Left kidney (tissue), 2 donors: ENCODE measurements around the gene KDM4B. TPM values are rescaled to one million over a fixed set of nuclear protein-coding genes. Genes with fewer than 3 reads are reported as not detected.
"Not testable (repeated sequence)": the region's sequence is repeated elsewhere in the genome, so short reads cannot be mapped to it uniquely, and the experiment has no call there.

Source experiments
- DNase-seq: peaks from one replicate; pipeline ENCODE4 v3.0.0-alpha.2; 2013
- polyA plus RNA-seq: library from polyadenylated mRNA; unstranded; fragments of 120-200 nt; gene quantifications from one replicate; pipeline ENCODE4 v1.2.1, GENCODE V29; 2013; ENCODE audit not compliant: insufficient read length

The KDM4B gene
- polyA plus RNA-seq, 1 donor: 24.4 TPM

DNA sequence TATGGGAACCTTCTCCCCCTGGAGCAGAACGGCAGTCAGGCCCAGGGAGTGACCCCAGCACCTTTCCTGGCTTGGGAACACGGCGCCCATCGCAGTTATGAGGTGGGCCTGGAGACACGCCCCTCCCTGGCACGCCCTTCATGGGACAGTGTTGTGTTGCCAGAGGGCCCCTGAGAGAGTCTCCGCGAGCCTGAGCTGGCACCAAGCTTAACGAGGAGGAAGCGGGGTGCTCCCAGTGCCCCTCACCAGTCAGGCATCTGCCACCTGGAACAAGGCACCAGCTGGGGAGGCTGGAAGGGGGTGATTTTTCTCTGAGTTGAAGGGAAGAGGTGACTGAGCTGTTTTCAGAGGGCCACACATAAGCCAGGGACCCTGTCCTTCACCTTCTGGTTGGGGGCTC lies 180.6 kb downstream of the KDM4B start:
- DNase-seq: no peak

- no peak for DNase-seq
These were observed 181.3 kb downstream of the KDM4B start for GRCh38 chr19:5149932-5150901.

- DNase-seq: no peak
These were observed 182.2 kb downstream of the KDM4B start for GRCh38 chr19:5150902-5151741.

- no peak for DNase-seq
These were observed 183.3 kb downstream of the KDM4B start for GRCh38 chr19:5152013-5152763.

DNA sequence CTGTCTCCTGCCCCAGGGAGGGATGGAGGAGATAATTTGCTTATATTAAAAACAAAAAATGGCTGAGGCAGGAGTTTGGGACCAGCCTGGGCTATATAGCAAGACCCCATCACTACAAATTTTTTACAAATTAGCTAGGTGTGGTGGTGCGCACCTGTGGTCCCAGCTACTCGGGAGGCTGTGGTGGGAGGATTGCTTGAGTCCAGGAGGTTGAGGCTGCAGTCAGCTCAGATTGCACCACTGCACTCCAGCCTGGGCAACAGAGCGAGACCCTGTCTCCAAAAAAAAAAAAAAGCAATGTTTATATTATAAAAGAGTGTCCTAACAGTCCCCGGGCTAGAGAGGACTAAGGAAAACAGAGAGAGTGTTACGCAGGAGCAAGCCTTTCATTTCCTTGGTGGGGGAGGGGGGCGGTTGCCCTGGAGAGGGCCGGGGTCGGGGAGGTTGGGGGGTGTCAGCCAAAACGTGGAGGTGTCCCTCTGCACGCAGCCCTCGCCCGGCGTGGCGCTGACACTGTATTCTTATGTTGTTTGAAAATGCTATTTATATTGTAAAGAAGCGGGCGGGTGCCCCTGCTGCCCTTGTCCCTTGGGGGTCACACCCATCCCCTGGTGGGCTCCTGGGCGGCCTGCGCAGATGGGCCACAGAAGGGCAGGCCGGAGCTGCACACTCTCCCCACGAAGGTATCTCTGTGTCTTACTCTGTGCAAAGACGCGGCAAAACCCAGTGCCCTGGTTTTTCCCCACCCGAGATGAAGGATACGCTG lies 184.0 kb downstream of the KDM4B start:
- no peak for DNase-seq

GRCh38 chr19:5153601-5154128 lies 184.8 kb downstream of the KDM4B start:
- DNase-seq: no peak

- no peak for DNase-seq
These were observed 185.4 kb downstream of the KDM4B start for GRCh38 chr19:5154129-5154798.

- no peak for DNase-seq
These were observed 186.0 kb downstream of the KDM4B start for GRCh38 chr19:5154799-5155426.

GRCh38 chr19:5155586-5156210 lies 186.8 kb downstream of the KDM4B start:
- no peak for DNase-seq

DNA sequence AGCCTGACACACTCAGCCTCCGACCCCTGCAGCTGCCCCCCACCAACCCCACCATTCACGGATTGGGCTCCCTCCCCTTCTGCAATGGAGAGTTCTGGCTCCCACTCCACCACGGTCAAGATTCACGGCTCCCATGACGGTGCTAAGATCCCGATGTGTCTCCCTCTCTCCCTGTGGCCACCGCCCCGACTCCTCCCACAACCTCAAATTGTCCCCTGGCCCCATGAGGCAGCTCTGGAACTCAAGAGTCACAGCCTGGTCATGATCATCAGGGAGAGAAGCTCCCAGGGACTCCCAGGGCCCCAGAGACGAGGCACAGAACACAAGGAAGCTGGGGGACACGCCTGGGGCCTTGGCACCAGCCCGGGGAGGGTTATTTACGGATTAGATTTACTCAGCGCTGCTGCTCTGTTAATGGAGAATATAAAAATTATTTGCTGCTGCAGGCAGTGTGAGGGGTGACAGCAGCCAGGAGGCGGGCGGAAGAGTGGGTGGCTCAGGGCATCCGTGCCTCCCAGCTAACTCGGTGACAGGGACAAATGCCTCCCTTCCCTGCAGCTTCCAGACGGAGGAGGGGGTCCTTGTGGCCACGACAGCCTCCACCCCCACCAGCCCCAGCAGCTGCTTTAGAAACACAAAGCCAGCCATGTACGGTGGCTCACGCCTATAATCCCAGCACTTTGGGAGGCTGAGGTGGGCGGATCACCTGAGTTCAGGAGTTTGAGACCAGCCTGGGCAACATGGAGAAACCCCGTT lies 187.5 kb downstream of the KDM4B start:
- DNase-seq: no peak

GRCh38 chr19:5157186-5157585 lies 188.3 kb downstream of the KDM4B start:
- no peak for DNase-seq

GRCh38 chr19:5158549-5159134 lies 189.7 kb downstream of the KDM4B start:
- DNase-seq: not testable (repeated sequence)

DNA sequence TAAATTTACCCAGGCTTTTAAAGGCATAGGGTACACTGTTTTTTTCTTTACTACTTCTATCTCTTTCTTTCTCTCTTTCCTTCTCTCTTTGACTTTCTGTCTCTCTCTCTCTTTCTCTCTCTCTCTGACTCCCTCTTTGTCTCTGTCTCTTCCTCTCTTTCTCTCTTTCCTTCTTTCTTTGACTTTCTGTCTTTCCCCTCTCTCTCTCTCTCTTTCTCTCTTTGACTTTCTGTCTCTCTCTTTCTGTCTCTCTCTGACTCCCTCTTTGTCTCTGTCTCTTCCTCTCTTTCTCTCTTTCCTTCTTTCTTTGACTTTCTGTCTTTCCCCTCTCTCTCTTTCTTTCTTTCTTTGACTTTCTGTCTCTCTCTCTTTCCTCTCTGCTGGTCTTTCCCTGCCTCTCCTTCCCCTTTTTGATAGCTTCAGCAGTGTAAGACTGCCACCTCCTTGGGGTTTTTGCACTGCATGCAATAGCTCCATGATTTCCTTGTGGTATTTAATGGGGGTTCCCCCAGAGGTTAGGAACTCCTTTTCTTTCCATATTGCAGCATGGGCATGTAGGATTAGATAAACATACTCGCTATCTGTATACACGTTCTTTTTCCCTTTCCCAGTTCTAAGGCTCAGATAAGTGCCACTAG lies 191.4 kb downstream of the KDM4B start:
- not testable (repeated sequence) for DNase-seq

- DNase-seq: not testable (repeated sequence)
These were observed 196.2 kb downstream of the KDM4B start for GRCh38 chr19:5164845-5165696.

DNA sequence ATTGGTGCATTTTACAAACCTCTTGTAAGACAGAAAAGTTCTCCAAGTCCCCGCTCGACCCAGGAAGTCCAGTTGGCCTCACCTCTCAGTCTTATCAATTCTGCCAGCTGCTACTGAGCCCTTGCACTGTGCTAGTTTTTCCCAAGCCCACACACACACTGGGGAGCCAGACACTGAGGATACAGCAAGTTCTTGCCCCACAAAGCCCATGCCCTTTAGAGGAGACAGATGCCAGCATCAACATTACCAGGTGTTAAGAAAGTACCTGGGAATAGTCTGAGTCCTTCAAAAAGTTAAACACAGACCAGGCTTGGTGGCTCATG lies 196.7 kb downstream of the KDM4B start:
- no peak for DNase-seq

- DNase-seq: no peak
These were observed 197.3 kb downstream of the KDM4B start for GRCh38 chr19:5166262-5166661.

- DNase-seq: no peak
These were observed 201.4 kb downstream of the KDM4B start for GRCh38 chr19:5170329-5170745.
